Loucy (cell line): ENCODE measurements around the gene MRPS34.

Experiments
- CTCF ChIP-seq: fragments of 200-600 bp; sonication (generic); conservative IDR thresholded peaks from 2 replicates; pipeline ENCODE4 v1.5.1; 2014; ENCODE audit warnings: mild to moderate bottlenecking, antibody characterized with exemption, low read length
- EZH2phosphoT487 ChIP-seq: fragments of 200-600 bp; IDR thresholded peaks from 2 replicates; pipeline ENCODE4 v1.6.1; 2018; ENCODE audit warnings: antibody characterized with exemption, mild to moderate bottlenecking, moderate library complexity, borderline replicate concordance

- TF ChIP-seq CTCF (no peak), EZH2phosphoT487 (no peak)
These were observed 941 bp upstream of the MRPS34 start for GRCh38 chr16:1773703-1774447.
